ENCODE data around the gene TP53TG3C.
"Not testable (repeated sequence)": the region's sequence is repeated elsewhere in the genome, so short reads cannot be mapped to it uniquely, and the experiment has no call there.

The TP53TG3C gene, protein sequence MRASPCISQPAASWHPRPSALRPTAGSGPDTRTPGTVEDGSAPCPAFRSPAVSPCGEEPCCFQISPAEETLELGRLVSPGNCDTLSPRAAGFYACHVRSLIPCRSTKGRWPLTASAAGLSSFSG

DNA sequence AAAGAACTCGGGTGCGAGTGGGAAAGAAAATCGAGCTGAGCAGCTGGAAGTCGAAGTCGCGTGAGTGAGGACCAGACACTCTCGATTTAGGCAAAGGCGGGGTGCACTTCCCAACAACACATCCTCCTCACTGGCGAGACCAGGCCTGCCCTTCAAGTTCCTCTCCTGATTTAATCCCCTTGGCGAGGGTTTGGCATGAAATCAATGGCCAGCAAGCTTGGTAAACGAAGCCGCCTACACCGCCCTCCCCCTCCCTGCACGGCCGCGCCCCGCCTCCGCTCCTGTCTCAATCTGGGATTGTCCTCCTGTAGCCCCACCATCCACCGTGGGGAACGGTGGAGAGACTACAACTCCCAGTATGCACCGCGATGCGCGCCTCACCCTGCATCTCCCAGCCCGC lies at the start of gene TP53TG3C:
Gene TP53TG3C (plus strand): TSS at position 301 of the 400 bp plus-strand sequence. CDS start 68 bp downstream, at position 369.
- DNase-seq (ENCODE audit: low read depth in 2 of 2): not testable (repeated sequence)
